HG03039 (cell line): ENCODE measurements around the gene LLPH.
"Not testable (repeated sequence)": the region's sequence is repeated elsewhere in the genome, so short reads cannot be mapped to it uniquely, and the experiment has no call there.

ENCODE experiments used
- ATAC-seq: cut with Tn5 transposase; IDR thresholded peaks from one replicate; pipeline ENCODE4 v1.9.1; 2021; ENCODE audit warnings: mild to moderate bottlenecking, moderate library complexity; ENCODE audit not compliant: unreplicated experiment

LLPH gene

DNA sequence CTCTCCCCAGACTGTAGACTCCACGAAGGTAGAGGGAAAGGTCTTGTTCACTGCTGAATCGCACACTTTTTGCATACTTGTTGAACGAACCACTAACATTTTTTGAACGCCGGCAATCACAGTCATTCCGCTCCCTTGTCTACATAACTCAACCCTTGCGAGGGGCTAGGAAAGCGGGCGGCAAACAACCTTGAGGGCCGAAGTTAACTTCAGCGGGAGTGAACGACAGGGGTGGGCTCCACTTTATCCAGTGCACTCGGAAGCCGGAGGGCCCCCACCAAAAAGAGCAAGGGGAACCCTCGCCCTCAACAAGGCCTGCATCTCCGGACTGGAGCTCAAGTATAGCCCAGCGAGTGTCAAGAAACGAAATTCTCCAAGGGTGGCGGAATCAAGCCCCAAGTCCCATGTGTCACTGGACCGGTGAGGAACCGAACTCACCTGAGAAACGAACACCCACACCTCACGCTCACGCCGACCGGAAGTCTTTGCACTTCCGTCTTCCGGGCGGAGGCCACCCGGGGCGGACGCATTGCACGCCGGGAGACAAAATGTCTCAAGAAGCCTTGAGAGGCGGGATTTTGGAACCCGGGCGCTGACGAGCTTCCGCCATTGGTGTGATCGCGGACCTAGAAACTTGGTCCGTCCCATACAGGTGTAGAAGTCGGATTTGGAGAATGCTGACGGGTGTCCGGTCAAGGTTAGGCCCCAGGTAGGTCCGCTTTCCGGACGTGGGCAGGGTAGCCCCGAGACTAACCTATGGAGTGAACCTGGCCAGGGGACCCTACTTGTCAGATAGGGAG, at the start of gene LLPH:
Gene LLPH, minus strand, starts transcription at position 484 of the 800 bp plus-strand sequence. CDS start 1,644 bp downstream, outside the sequence.
- peak; percentile 98 for ATAC-seq

- ATAC-seq = no peak
These were observed 45.8 kb upstream of the LLPH start for GRCh38 chr12:66176105-66176900.

DNA sequence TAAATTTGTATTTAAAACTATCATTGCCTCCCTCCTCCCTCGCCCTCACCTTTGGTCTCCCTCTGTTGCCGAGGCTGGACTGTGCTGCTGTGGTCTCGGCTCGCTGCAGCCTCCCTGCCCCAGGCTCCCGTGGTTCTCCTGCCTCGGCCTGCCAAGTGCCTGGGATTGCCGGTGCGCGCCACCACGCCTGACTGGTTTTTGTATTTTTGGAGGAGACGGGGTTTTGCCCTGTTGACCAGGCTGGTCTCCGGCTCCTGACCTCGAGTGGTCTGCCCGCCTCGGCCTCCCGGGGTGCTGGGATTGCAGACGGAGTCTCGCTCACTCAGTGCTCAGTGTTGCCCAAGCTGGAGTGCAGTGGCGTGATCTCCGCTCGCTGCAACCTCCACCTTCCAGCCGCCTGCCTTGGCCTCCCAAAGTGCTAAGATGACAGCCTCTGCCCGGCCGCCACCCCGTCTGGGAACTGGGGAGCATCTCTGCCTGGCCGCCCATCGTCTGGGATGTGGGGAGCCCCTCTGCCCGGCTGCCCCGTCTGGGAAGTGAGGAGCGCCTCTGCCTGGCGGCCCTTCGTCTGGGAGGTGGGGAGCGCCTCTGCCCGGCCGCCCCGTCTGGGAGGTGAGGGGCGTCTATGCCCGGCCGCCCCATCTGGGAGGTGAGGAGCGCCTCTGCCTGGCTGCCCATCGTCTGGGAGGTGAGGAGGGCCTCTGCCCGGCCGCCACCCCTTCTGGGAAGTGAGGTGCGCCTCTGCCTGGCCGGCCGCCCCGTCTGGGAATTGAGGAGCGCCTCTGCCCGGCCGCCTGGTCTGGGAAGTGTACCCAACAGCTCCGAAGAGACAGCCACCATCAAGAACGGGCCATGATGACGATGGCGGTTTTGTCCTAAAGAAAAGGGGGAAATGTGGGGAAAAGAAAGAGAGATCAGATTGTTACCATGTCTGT, 44.1 kb upstream of the LLPH start:
- ATAC-seq = not testable (repeated sequence)

GRCh38 chr12:66170606-66171005, 40.1 kb upstream of the LLPH start:
- ATAC-seq = no peak

DNA sequence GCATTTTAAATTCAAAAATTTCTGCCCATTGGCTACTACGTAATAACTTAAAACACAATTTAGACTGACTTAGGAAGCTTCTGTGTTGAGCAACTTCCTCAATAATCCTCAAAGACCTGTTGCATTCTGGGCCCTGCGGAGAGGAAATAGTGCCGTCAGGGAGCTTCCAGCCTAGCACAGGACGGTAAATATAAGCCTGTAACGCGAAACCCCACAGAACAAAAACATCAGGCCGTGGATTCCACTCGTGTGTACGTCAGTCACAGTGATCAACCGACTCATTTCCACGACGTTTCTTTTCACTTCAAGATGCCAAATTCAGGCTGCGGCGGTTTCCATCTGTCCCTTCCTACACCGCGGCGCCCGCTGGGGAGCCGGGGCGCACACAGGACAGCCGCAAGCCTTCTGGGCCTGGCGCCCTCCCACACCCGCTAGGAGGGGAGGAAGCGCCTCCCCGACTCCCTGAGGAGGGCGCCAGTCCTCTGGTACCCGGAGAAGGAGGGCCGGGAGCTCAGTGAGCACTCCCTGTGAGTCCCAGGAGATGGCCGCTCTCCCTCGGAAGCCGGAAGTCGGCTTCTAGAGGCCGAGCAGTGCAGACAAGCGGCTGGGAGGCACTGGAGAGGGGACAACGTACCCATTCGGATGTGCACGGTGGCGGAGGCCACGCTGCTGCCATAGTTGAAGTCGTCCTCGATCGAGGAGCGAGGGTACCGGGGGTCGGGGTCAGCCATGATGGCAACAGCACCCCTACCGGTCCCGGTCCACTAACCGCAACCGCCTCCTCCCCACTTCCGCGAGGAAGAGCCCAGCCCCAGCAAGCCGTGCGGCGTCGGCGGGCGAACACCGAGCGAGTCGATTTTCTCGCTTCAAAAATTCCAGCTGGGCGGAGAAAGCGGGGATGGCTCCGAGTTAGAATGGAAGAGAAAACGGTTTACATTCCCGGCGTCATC, 38.9 kb upstream of the LLPH start, which contains the start of gene TMBIM4:
Gene TMBIM4, minus strand, starts transcription at position 776 of the 950 bp plus-strand sequence. Its CDS starts 45 bp downstream, at position 731.
- ATAC-seq = peak; percentile 85

- ATAC-seq = no peak
These were observed 37.9 kb upstream of the LLPH start for GRCh38 chr12:66168410-66168809.

- ATAC-seq = no peak
These were observed 36.0 kb upstream of the LLPH start for GRCh38 chr12:66166561-66166960.

GRCh38 chr12:66165141-66165540, 34.6 kb upstream of the LLPH start:
- ATAC-seq = no peak

DNA sequence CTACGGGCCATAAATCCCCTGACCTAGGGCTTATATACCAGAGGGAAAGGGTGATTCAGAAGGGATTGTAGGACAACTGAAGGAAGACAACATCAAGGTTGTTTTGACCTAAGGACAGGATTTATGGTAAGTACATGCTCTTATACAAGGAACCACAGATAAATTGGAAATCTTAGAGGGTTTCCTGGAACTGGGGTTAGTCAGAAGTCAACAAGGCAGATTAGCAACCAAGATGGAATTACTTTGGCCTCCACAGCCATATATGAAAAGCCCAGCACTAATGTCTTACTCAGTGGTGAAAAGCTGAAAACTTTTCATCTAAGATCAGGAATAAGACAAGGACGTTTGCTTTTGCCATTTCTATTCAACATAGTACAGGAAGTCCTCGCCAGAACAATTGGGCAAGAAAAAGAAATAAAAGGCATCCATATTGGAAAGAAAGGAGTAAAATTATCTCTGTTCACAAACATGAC, 33.8 kb upstream of the LLPH start:
- no peak for ATAC-seq

- no peak for ATAC-seq
These were observed 32.7 kb upstream of the LLPH start for GRCh38 chr12:66163289-66163688.

DNA sequence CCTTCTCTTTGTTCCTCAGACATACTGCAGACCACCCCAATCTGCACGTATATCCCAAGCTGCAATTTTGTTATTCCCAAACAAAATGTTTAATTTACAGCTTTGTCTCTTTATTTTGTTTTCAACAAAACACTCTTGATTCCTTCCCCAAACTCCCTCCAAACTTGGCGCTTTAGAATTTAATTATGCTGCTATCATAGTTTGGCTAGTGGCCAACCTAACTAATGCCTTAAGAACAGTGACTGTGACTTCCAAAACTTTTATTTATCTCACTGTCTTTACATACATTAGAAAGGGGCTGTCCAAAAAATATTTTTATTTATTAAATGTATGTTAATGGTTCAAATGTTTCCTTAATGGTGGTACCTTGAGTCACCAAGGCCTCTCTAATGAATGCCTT, 32.2 kb upstream of the LLPH start:
- ATAC-seq = no peak

DNA sequence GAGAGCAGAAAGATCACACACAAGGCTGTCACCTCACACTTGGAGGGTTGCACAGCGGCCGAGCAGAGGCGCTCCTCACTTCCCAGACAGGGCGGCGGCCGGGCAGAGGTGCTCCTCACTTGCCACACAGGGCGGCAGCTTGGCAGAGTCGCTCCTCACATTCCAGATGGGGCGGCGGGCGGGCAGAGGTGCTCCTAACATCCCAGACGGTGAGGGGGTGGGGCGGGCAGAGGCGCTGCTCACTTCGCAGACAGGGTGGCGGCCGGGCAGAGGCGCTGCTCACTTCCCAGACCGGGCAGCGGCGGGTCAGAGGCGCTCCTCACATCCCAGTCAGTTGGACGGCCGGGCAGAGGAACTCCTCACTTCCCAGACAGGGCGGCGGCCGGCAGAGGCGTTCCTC, 30.2 kb upstream of the LLPH start:
- ATAC-seq = no peak

DNA sequence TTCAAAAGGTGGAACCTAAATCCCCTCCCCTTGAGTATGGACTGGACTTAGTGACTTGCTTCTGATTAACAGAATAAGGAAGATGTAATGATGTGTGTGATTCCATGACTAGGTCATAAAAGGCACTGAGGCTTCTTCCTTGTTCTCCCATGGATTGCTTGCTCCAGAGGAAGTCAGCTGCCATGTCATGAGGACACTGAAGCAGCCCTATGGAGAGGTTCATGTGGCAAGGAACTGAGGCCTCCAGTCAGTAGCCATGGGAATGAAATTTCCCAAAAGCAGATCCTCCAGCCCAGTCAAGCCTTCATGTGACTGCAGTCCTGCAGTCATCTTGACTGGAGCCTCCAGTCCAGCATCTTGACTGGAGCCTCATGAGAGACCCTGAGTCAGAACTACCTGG, 28.6 kb upstream of the LLPH start:
- no peak for ATAC-seq

DNA sequence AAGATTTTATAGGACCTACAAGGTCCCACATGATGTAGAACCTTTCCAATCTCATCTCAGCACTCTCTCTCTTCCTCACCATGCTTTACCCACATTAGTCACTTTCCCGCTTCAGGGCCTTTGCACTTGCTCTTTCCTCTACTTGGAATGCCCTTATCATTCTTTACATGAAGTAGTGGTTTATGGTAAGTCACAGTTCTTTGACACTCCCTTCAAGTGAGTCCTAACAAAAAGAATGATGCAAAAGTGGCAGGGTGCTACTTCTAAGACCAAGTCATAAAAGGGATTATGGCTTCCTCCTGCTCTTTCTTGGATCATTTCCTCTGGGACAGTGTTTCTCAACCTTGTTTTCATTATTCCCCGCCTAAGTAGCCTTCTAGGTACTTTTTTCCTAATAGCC, 26.1 kb upstream of the LLPH start:
- ATAC-seq = no peak

GRCh38 chr12:66154776-66155175, 24.2 kb upstream of the LLPH start:
- ATAC-seq = no peak

GRCh38 chr12:66152732-66153131, 22.2 kb upstream of the LLPH start:
- no peak for ATAC-seq

DNA sequence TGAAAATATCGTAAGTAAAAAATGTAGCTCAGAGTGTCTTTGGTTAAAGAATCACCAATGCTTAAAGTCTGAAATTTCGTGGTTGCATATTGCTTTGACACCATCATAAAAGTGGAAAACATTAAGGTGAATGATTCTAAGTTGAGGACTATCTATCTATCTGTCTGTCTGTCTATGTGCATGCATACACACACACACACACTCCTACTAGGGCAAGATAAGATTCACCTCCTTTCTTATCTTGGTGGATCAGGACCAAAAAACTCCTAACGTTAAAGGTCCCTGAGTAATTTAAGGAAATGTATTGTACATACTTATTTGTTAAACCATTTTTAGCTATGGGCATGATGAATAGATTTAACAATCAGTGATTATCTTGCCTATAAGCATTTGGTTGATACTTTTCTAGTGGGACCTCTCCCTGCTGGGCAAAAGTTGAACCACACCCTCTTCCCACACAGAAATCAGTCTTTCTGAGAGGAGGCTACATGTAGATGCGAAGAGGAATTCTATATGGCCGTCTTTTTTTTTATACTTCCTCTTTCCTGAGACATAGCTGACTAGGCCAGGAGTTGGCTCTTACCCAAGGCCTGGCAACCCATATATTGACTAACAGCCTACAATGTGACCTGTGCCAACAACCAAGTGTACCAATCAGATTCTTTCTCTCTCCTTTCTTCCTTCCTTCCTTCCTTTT, 19.3 kb upstream of the LLPH start:
- ATAC-seq = no peak

- ATAC-seq = no peak
These were observed 14.5 kb upstream of the LLPH start for GRCh38 chr12:66144791-66145754.
